CD4-positive, CD25-positive, alpha-beta regulatory T cell (primary cell): ENCODE results near the gene KCNA3. TPM values are rescaled to one million over a fixed set of nuclear protein-coding genes. Genes with fewer than 3 reads are reported as not detected.
A peak's percentile ranks its signal among the peaks of the same experiment; 100 is the strongest.

Experiments
- ATAC-seq, 2 donors: fragments of 150-1000 bp; cut with Tn5 transposase; one replicate each; pipeline ENCODE4 v1.10.0; 2021; ENCODE audit warnings: low read depth in 2 of 2, moderate number of reproducible peaks in 2 of 2, moderate library complexity in 1 of 2
- DNase-seq, 3 donors: peaks; one replicate each; pipeline versions ENCODE4 v3.0.0 to v3.0.0-alpha.2; 2012 to 2022; ENCODE audit warnings: mixed read lengths in 1 of 3
- H3K27ac ChIP-seq: one replicate; pipeline ENCODE4 v1.7.0; 2013; ENCODE audit warnings: mild to moderate bottlenecking, low read length; ENCODE audit not compliant: insufficient read depth, poor library complexity, severe bottlenecking
- H3K27me3 ChIP-seq: one replicate; pipeline ENCODE4 v1.7.0; 2013; ENCODE audit warnings: low read length; ENCODE audit not compliant: control insufficient read depth, insufficient read depth
- H3K36me3 ChIP-seq: one replicate; pipeline ENCODE4 v1.7.0; 2013; ENCODE audit warnings: mild to moderate bottlenecking, low read length, moderate library complexity; ENCODE audit not compliant: control insufficient read depth, insufficient read depth
- H3K4me1 ChIP-seq: 2 replicates; pipeline ENCODE4 v1.7.0; 2013; ENCODE audit warnings: mild to moderate bottlenecking, low read length; ENCODE audit not compliant: insufficient read depth, control insufficient read depth, poor library complexity, severe bottlenecking
- H3K4me3 ChIP-seq: one replicate; pipeline ENCODE4 v1.7.0; 2013; ENCODE audit warnings: low read depth, mild to moderate bottlenecking, low read length, moderate library complexity
- H3K9me3 ChIP-seq, 2 experiments: 1 replicate in 1 of 2; 2 replicates in 1 of 2; pipeline ENCODE4 v1.7.0; 2013; ENCODE audit warnings: low read length in 2 of 2, mild to moderate bottlenecking in 1 of 2, moderate library complexity in 1 of 2; ENCODE audit not compliant: control insufficient read depth in 2 of 2
- H3K27ac Mint-ChIP-seq, 3 donors: one replicate each; pipeline ENCODE4 v1.8.0; 2020 to 2022; ENCODE audit warnings: mild to moderate bottlenecking in 3 of 3, mixed read lengths in 3 of 3, moderate library complexity in 2 of 3
- H3K27me3 Mint-ChIP-seq: one replicate; pipeline ENCODE4 v1.8.0; 2022; ENCODE audit warnings: mild to moderate bottlenecking, mixed read lengths
- H3K36me3 Mint-ChIP-seq: one replicate; pipeline ENCODE4 v1.8.0; 2020; ENCODE audit warnings: mixed read lengths
- H3K4me1 Mint-ChIP-seq, 4 donors: one replicate each; pipeline ENCODE4 v1.8.0; 2020 to 2022; ENCODE audit warnings: mixed read lengths in 4 of 4, mild to moderate bottlenecking in 1 of 4
- H3K4me3 Mint-ChIP-seq, 4 donors: one replicate each; pipeline ENCODE4 v1.8.0; 2020 to 2022; ENCODE audit warnings: mild to moderate bottlenecking in 4 of 4, mixed read lengths in 4 of 4, moderate library complexity in 3 of 4
- H3K9me3 Mint-ChIP-seq, 7 donors: one replicate each; pipeline ENCODE4 v1.8.0; 2020 to 2022; ENCODE audit warnings: mixed read lengths in 7 of 7, mild to moderate bottlenecking in 3 of 7, moderate library complexity in 2 of 7
- polyA plus RNA-seq, 4 donors: library from polyadenylated mRNA; unstranded; fragments of 300-500 nt; fragmentation: Illumina TruSeq; gene quantifications; one replicate each; pipeline ENCODE4 v1.2.3, GENCODE V29; 2021
- total RNA-seq: library from RNA; stranded (reverse); gene quantifications from one replicate; pipeline ENCODE4 v1.2.3, GENCODE V29; 2022

KCNA3 gene
- total and polyA plus RNA-seq, 5 donors from 2014 or later = 61.6 to 120 (median 86.3) TPM

DNA sequence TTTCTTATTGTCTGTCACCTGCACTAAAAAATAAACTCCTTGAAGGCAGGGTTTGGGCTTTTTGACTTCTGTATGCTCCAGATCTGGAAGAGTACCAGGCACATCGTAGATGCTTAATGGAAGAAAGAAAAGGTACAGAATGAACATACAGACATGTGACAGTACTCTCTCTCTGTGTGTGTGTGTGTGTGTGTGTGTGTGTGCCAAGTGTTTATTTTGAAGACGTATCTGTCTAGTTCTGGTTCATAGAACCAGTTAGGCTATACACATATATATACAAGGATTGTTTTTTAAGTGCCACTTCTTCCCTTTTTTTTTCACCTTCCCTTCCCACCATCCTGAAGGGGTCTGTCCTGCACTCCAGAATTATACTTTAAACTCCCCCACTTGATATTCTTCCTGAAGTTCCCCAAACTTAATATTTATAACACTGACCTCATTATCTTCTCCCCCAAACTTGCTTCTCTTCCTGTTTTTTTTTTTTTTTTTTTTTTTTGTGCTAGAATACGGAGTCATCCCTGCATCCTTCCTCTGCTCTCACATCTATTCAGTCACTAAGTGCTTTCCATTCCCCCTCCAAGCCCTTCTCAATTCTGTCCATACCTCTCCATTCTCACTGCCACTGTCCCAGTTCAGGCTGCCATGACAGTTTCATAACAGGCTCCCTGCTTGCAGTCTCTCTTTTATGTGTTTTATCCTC lies 5.4 kb upstream of the KCNA3 start:
- Mint-ChIP-seq H3K4me3 (peak overlapping the region in 1 of 4 donors; percentile 7), H3K27me3 (no peaks in the 10 kb centered on the region), H3K27ac (peak overlapping the region in 1 of 3 donors; percentile 21), H3K36me3 (peaks cover 4% of the 10 kb centered on the region), H3K4me1 (peaks cover 27 to 54% (median 28%) of the 10 kb centered on the region in 4 donors), H3K9me3 (peaks cover 0 to 1% (median 0%) of the 10 kb centered on the region in 7 donors)
- no peak overlapping the region for H3K4me3 ChIP-seq
- no peak overlapping the region for H3K27ac ChIP-seq
- peaks cover 6% of the 10 kb centered on the region for H3K4me1 ChIP-seq
- no peaks in the 10 kb centered on the region for H3K9me3 ChIP-seq
- no peaks in the 10 kb centered on the region for H3K36me3 ChIP-seq
- H3K27me3 ChIP-seq = no peaks in the 10 kb centered on the region
- DNase-seq (no peak), ATAC-seq (no peak)

DNA sequence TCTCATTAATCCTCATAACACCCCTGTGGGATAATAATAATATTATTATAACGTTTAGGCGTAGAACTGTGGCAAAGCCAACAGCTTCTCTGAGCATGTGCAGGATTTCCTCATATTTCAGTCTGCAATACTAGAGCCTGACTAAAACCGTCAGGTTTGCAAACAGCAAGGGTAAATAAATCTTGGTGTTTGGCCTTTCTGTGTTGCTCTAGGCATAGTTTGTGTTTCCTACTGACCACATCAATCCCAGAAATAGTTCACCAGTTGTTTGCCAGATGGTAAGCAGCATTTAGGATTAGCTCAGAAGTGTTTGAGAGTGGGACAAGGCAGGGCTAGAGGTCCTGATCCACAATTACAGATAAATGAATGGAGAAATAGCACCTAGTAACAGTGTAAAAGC lies 2.8 kb upstream of the KCNA3 start:
- peaks cover 20% of the 10 kb centered on the region for H3K4me1 ChIP-seq
- Mint-ChIP-seq H3K9me3 (peaks cover 0 to 3% (median 0%) of the 10 kb centered on the region in 7 donors), H3K4me3 (peak overlapping the region in 3 of 4 donors; percentile 13 to 96 (median 59)), H3K27me3 (no peaks in the 10 kb centered on the region), H3K27ac (peak overlapping the region in 1 of 3 donors; percentile 71), H3K36me3 (peaks cover 12% of the 10 kb centered on the region), H3K4me1 (peaks cover 28 to 55% (median 31%) of the 10 kb centered on the region in 4 donors)
- DNase-seq (no peak), ATAC-seq (no peak)
- H3K27ac ChIP-seq = no peak overlapping the region
- no peaks in the 10 kb centered on the region for H3K9me3 ChIP-seq
- no peaks in the 10 kb centered on the region for H3K36me3 ChIP-seq
- no peak overlapping the region for H3K4me3 ChIP-seq
- H3K27me3 ChIP-seq = no peaks in the 10 kb centered on the region

DNA sequence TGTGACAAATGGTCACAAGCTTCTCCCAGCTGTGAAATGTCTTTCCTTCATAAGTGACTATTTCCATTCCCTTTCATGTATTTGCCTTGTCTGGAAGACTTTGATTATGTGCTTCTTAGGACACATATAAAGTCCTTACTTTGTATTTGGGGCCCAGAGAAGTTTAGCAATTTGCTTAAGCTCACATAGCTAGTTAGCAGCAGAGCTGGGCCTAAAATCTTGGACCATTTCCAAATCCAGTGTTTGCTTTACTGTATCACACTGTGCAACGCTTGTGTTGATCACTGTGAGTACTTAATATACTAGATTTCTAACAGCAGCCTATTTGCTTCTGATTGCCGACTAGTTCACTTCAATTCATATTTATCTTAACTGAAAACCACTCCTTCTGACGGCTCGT lies 2.2 kb upstream of the KCNA3 start:
- no peaks in the 10 kb centered on the region for H3K36me3 ChIP-seq
- no peak overlapping the region for H3K27ac ChIP-seq
- no peaks in the 10 kb centered on the region for H3K9me3 ChIP-seq
- H3K4me3 Mint-ChIP-seq = peak overlapping the region in 3 of 4 donors; percentile 13 to 96 (median 76)
- no peaks in the 10 kb centered on the region for H3K27me3 ChIP-seq
- peaks cover 17% of the 10 kb centered on the region for H3K36me3 Mint-ChIP-seq
- no peak for ATAC-seq
- H3K4me3 ChIP-seq = no peak overlapping the region
- H3K4me1 ChIP-seq = peaks cover 24% of the 10 kb centered on the region
- H3K27ac Mint-ChIP-seq = peak overlapping the region in 2 of 3 donors; percentile 71 to 74
- no peak for DNase-seq
- no peaks in the 10 kb centered on the region for H3K27me3 Mint-ChIP-seq
- peaks cover 0 to 3% (median 0%) of the 10 kb centered on the region in 7 donors for H3K9me3 Mint-ChIP-seq
- peaks cover 28 to 60% (median 32%) of the 10 kb centered on the region in 4 donors for H3K4me1 Mint-ChIP-seq

DNA sequence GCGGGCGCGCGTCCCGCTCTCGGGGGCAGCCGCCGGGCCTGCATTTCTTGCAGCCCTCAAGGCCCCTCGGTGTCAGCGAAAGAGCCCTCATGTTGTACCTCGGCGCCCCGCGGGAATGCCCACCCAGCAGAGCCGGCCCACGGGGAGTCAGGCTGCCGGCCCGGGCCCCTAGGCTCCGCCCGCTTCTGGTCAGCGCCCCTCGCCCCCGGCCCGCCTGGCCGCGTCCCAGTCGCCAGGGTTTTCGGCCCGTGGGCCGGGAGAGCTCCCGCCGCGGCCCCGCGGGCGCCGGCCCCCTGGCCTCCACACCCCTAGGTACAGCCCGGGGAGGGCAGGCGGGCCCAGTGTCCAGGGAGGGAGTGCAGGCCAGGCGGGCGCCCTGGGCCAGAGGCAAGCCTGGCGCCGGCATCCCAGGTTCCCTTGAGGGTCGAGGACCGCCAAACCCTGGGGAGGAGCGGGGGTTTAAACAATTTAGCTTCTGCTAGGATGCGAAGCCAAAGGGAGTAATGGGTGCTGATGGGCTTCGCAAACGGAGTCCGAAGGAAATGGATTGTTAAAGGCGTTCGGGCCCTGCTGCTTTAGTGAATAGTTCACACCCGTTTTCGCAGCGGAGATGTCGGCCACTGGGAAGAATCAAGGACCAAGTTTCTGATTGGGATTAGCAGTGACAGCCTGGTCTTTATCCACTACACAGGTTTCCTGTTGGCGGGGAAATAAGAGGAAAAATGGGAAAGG lies 486 bp upstream of the KCNA3 start:
- H3K27me3 Mint-ChIP-seq = no peaks in the 10 kb centered on the region
- peak overlapping the region; percentile 58 for H3K4me3 ChIP-seq
- ATAC-seq (no peak), DNase-seq (peak in 1 of 3 donors; percentile 4)
- H3K9me3 Mint-ChIP-seq = peaks cover 0 to 3% (median 0%) of the 10 kb centered on the region in 7 donors
- H3K4me1 Mint-ChIP-seq = peaks cover 26 to 49% (median 35%) of the 10 kb centered on the region in 4 donors
- peak overlapping the region; percentile 13 to 85 (median 84) for H3K27ac Mint-ChIP-seq
- H3K36me3 Mint-ChIP-seq = peaks cover 31% of the 10 kb centered on the region
- no peaks in the 10 kb centered on the region for H3K36me3 ChIP-seq
- peaks cover 39% of the 10 kb centered on the region for H3K4me1 ChIP-seq
- H3K27me3 ChIP-seq = no peaks in the 10 kb centered on the region
- H3K27ac ChIP-seq = peak overlapping the region; percentile 96
- H3K9me3 ChIP-seq = no peaks in the 10 kb centered on the region
- H3K4me3 Mint-ChIP-seq = peak overlapping the region; percentile 76 to 96 (median 85)

DNA sequence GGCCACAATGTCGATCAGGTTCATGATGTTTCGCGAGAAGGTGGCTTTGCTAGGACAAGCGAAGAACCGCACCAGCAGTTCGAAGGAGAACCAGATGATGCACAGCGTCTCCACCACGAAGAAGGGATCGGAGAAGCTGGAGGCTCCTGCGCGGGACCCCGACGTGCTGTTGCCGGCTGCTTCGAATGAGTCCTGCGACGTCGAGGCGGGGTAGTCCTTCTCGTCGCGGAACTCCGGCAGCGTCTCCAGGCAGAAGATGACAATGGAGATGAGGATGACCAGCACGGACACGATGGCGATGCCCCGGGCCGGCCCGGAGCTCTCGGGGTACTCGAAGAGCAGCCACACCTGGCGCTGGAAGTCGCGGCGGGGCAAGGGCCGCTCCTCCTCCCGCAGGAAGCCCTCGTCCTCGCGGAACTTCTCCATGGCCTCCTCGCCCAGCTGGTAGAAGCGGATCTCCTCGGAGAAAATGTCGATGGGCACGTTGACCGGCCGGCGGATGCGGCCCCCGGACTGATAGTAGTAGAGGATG lies 869 bp downstream of the KCNA3 start:
- peaks cover 27% of the 10 kb centered on the region for H3K36me3 Mint-ChIP-seq
- peak overlapping the region; percentile 95 to 100 (median 98) for H3K27ac Mint-ChIP-seq
- H3K27me3 ChIP-seq = no peaks in the 10 kb centered on the region

DNA sequence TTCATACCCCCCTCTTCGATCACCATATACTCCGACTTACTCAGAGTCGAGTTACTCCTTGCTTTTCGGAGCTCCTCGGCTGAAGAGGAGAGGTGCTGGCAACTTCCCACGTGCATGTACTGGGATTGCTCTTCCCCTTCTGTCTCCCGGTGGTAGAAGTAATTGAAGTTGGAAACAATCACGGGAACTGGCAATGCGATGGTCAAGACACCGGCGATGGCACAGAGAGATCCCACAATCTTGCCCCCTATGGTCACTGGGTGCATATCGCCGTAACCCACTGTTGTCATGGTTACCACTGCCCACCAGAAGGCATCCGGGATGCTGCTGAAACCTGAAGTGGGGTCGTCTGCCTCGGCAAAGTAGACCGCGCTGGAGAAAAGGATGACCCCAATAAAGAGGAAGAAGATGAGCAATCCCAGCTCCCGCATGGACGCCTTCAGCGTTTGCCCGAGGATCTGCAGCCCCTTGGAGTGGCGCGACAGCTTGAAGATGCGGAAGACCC lies 1.5 kb downstream of the KCNA3 start:
- no peaks in the 10 kb centered on the region for H3K36me3 ChIP-seq
- DNase-seq = peak in 2 of 3 donors; percentile 11 to 34
- peak overlapping the region; percentile 92 to 100 (median 96) for H3K4me3 Mint-ChIP-seq
- no peaks in the 10 kb centered on the region for H3K27me3 Mint-ChIP-seq
- no peaks in the 10 kb centered on the region for H3K9me3 ChIP-seq
- peak overlapping the region; percentile 95 to 100 (median 98) for H3K27ac Mint-ChIP-seq
- H3K4me1 ChIP-seq = peaks cover 56% of the 10 kb centered on the region
- H3K27ac ChIP-seq = peak overlapping the region; percentile 96
- no peak for ATAC-seq
- no peaks in the 10 kb centered on the region for H3K27me3 ChIP-seq
- H3K4me3 ChIP-seq = peak overlapping the region; percentile 99
- peaks cover 29 to 48% (median 40%) of the 10 kb centered on the region in 4 donors for H3K4me1 Mint-ChIP-seq
- H3K36me3 Mint-ChIP-seq = peaks cover 27% of the 10 kb centered on the region
- H3K9me3 Mint-ChIP-seq = peaks cover 0 to 3% (median 0%) of the 10 kb centered on the region in 7 donors

More for the DNA sequence above, 869 bp downstream of the KCNA3 start:
- H3K27ac ChIP-seq = peak overlapping the region; percentile 96
- Mint-ChIP-seq H3K4me3 (peak overlapping the region; percentile 92 to 100 (median 96)), H3K4me1 (peaks cover 22 to 48% (median 40%) of the 10 kb centered on the region in 4 donors), H3K9me3 (peaks cover 0 to 3% (median 0%) of the 10 kb centered on the region in 7 donors), H3K27me3 (no peaks in the 10 kb centered on the region)
- peaks cover 51% of the 10 kb centered on the region for H3K4me1 ChIP-seq
- H3K36me3 ChIP-seq = no peaks in the 10 kb centered on the region
- peak overlapping the region; percentile 99 for H3K4me3 ChIP-seq
- DNase-seq (peak; percentile 1 to 45 (median 37)), ATAC-seq (peak in 1 of 2 donors; percentile 2)
- no peaks in the 10 kb centered on the region for H3K9me3 ChIP-seq

DNA sequence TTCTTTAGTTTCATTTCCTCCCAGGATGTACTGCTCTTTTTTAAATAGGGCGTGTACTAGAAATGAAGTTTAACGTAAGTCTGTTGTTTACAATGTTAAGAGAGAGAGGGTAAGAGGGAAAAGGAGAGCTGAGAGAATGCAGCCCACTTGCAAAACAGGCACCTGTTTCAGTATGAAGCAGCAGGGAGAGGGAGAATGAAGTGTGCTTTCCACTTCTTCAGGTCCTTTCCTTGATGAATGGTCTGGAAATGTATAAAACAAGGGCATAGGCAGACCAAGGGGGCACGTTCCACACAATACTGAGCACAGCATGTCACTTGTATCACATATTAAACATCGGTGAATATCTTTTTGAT lies 2.0 kb downstream of the KCNA3 start:
- Mint-ChIP-seq H3K36me3 (peaks cover 32% of the 10 kb centered on the region), H3K9me3 (peaks cover 0 to 3% (median 0%) of the 10 kb centered on the region in 7 donors), H3K4me3 (peak overlapping the region; percentile 92 to 100 (median 96)), H3K27me3 (no peaks in the 10 kb centered on the region), H3K27ac (peak overlapping the region; percentile 95 to 100 (median 98)), H3K4me1 (peaks cover 34 to 43% (median 38%) of the 10 kb centered on the region in 4 donors)
- Histone ChIP-seq H3K27me3 (no peaks in the 10 kb centered on the region), H3K4me1 (peaks cover 61% of the 10 kb centered on the region), H3K9me3 (no peaks in the 10 kb centered on the region), H3K27ac (peak overlapping the region; percentile 96), H3K4me3 (peak overlapping the region; percentile 99), H3K36me3 (peaks cover 3% of the 10 kb centered on the region)
- ATAC-seq (peak; percentile 66 to 75), DNase-seq (peak; percentile 25 to 90 (median 83))
